Measurements from ENCODE around the gene UBE2L3.
"Not testable (repeated sequence)": the region's sequence is repeated elsewhere in the genome, so short reads cannot be mapped to it uniquely, and the experiment has no call there.

UBE2L3 gene

GRCh38 chr22:21567456-21568346, at the start of gene UBE2L3:
Gene UBE2L3, plus strand, starts transcription at chr22:21567714. Its CDS starts 31 bp downstream, at chr22:21567745.
- Histone ChIP-seq H3K79me2 (ENCODE audit: insufficient read depth, low read length) (peaks cover 55% of the 10 kb centered on the region), H3K9ac (ENCODE audit: low read depth, low read length) (peak within 1 kb of the TSS; percentile 95), H4K20me1 (ENCODE audit: insufficient read depth, low read length) (peaks cover 47% of the 10 kb centered on the region), H3K36me3 (ENCODE audit: insufficient read depth, low read length) (peaks cover 28% of the 10 kb centered on the region), H3K27ac (ENCODE audit: low read length) (peak within 1 kb of the TSS; percentile 92), H3K4me1 (ENCODE audit: insufficient read depth, low read length) (peaks cover 40% of the 10 kb centered on the region), H3K27me3 (ENCODE audit: insufficient read depth, low read length, poor library complexity) (no peaks in the 10 kb centered on the region), H2AFZ (ENCODE audit: low read depth, low read length) (peak within 1 kb of the TSS; percentile 72), H3K4me2 (ENCODE audit: insufficient read depth, low read length) (peak within 1 kb of the TSS; percentile 91), H3K4me3 (ENCODE audit: low read depth in 1 of 2, low read length in 2 of 2) (peak within 1 kb of the TSS; percentile 89 to 97), H3K9me3 (ENCODE audit: insufficient read depth, low read length, severe bottlenecking) (no peaks in the 10 kb centered on the region)
- DNase-seq = peak; percentile 89
- ATAC-seq (ENCODE audit: insufficient read depth, low read depth) = peak; percentile 77
- TF ChIP-seq, protein P1, sequence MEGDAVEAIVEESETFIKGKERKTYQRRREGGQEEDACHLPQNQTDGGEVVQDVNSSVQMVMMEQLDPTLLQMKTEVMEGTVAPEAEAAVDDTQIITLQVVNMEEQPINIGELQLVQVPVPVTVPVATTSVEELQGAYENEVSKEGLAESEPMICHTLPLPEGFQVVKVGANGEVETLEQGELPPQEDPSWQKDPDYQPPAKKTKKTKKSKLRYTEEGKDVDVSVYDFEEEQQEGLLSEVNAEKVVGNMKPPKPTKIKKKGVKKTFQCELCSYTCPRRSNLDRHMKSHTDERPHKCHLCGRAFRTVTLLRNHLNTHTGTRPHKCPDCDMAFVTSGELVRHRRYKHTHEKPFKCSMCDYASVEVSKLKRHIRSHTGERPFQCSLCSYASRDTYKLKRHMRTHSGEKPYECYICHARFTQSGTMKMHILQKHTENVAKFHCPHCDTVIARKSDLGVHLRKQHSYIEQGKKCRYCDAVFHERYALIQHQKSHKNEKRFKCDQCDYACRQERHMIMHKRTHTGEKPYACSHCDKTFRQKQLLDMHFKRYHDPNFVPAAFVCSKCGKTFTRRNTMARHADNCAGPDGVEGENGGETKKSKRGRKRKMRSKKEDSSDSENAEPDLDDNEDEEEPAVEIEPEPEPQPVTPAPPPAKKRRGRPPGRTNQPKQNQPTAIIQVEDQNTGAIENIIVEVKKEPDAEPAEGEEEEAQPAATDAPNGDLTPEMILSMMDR (IDR thresholded peaks at IDR 0.05; ENCODE audit: borderline replicate concordance, extremely low read depth, low read length, poor library complexity, severe bottlenecking) = no peak
- TF ChIP-seq EZH2 (IDR thresholded peaks at IDR 0.05; ENCODE audit: borderline replicate concordance, low read depth, low read length, severe bottlenecking) = no peak

DNA sequence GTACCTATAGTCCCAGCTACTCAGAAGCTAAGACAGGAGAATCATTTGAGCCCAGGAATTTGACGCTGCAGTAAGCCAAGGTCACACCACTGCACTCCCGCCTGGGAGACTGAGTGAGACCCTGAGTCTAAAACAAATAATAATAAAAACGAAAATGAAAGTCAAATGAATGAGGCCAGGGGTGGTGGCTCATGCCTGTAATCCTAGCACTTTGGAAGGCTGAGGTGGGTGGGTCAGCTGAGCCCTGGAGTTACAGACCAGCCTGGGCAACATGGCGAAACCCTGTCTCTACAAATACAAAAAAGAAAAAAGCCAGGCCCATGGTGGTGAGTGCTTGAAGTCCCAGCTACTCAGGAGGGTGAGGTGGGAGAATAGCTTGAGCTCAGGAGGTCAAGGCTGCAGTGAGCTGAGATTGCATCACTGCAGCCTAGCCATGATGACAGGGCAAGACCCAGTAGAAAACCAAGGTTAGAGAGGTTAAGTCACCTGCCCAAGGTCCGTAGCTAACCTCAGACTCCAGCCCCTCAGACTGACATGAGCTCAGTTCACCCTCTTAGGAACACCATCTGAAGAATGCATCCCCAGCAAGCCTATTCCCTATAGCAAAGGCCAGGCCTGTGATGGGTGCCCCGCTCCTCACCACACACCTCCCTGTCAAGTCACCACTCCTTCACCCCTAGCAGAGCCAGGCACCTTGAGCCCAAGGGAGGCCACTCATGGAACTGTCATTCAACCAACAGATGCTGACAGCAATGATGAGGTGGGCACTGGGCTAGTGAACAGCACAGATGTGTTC, 40.6 kb upstream of the UBE2L3 start:
- H4K20me1 ChIP-seq (ENCODE audit: insufficient read depth, low read length); DNase-seq; H3K27ac ChIP-seq (ENCODE audit: low read length); H3K9me3 ChIP-seq (ENCODE audit: insufficient read depth, low read length, severe bottlenecking); H2AFZ ChIP-seq (ENCODE audit: low read depth, low read length); H3K36me3 ChIP-seq (ENCODE audit: insufficient read depth, low read length); H3K4me1 ChIP-seq (ENCODE audit: insufficient read depth, low read length); H3K79me2 ChIP-seq (ENCODE audit: insufficient read depth, low read length); H3K4me3 ChIP-seq (ENCODE audit: low read depth in 1 of 2, low read length in 2 of 2); H3K4me2 ChIP-seq (ENCODE audit: insufficient read depth, low read length); H3K9ac ChIP-seq (ENCODE audit: low read depth, low read length); H3K27me3 ChIP-seq (ENCODE audit: insufficient read depth, low read length, poor library complexity): not testable (repeated sequence)
- ATAC-seq (ENCODE audit: insufficient read depth, low read depth) = peak; percentile 50; the same call in 1 of the 3 replicates

- not testable (repeated sequence) for H3K4me2 ChIP-seq (ENCODE audit: insufficient read depth, low read length); DNase-seq
These were observed 36.0 kb upstream of the UBE2L3 start for GRCh38 chr22:21531525-21531924.

DNA sequence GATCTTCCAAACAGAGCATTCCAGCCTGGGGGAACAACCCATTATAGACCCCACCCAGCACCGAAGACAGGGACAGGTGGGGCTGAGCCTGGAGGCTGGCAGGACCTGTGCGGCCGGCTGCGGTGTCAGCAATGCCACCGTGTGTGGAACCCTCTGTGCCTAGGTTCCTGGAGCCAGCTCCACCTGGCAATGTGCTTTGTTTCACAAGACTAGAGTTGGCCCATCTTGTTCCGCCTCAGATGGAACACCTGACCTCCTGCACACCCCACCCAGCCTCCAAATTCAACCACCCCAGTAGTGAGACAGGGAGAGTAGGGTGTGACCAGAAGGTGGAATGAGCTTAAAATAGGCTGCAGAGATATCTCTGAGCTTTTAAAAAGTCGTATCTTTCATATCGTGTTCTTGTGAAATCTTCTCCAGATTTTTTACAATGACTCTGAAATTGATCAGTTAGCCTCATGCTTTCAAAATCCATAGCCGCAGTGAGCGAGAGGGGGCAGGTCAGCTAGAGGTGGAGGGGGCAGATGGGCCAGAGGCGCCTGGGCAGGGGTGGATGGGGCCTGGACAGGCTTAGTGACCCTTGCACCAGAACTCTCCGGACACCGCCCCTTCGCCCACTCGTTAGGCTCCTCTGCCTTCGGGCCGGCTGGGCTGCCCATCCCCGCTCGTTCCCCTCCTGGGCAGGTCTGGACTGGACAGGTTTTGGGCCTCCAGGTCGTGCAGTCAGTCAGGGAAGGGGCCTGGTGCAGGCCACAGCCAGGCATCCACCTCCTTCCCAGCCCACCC, 34.5 kb upstream of the UBE2L3 start:
- not testable (repeated sequence) for H3K4me1 ChIP-seq (ENCODE audit: insufficient read depth, low read length); ATAC-seq (ENCODE audit: insufficient read depth, low read depth); H3K4me2 ChIP-seq (ENCODE audit: insufficient read depth, low read length); DNase-seq; H3K9me3 ChIP-seq (ENCODE audit: insufficient read depth, low read length, severe bottlenecking); H3K79me2 ChIP-seq (ENCODE audit: insufficient read depth, low read length); H3K27ac ChIP-seq (ENCODE audit: low read length); H4K20me1 ChIP-seq (ENCODE audit: insufficient read depth, low read length); H3K27me3 ChIP-seq (ENCODE audit: insufficient read depth, low read length, poor library complexity); H3K4me3 ChIP-seq (ENCODE audit: low read depth in 1 of 2, low read length in 2 of 2); H2AFZ ChIP-seq (ENCODE audit: low read depth, low read length); H3K9ac ChIP-seq (ENCODE audit: low read depth, low read length); H3K36me3 ChIP-seq (ENCODE audit: insufficient read depth, low read length)

More at GRCh38 chr22:21531525-21531924, 36.0 kb upstream of the UBE2L3 start:
- not testable (repeated sequence) for H3K79me2 ChIP-seq (ENCODE audit: insufficient read depth, low read length); H3K4me3 ChIP-seq (ENCODE audit: low read depth in 1 of 2, low read length in 2 of 2); ATAC-seq (ENCODE audit: insufficient read depth, low read depth); H3K9ac ChIP-seq (ENCODE audit: low read depth, low read length); H3K4me1 ChIP-seq (ENCODE audit: insufficient read depth, low read length); H4K20me1 ChIP-seq (ENCODE audit: insufficient read depth, low read length); H2AFZ ChIP-seq (ENCODE audit: low read depth, low read length); H3K9me3 ChIP-seq (ENCODE audit: insufficient read depth, low read length, severe bottlenecking); H3K27ac ChIP-seq (ENCODE audit: low read length); H3K27me3 ChIP-seq (ENCODE audit: insufficient read depth, low read length, poor library complexity); H3K36me3 ChIP-seq (ENCODE audit: insufficient read depth, low read length)

GRCh38 chr22:21539862-21540261, 27.7 kb upstream of the UBE2L3 start:
- not testable (repeated sequence) for H3K4me2 ChIP-seq (ENCODE audit: insufficient read depth, low read length); H3K4me3 ChIP-seq (ENCODE audit: low read depth in 1 of 2, low read length in 2 of 2); H3K79me2 ChIP-seq (ENCODE audit: insufficient read depth, low read length); H4K20me1 ChIP-seq (ENCODE audit: insufficient read depth, low read length); H3K36me3 ChIP-seq (ENCODE audit: insufficient read depth, low read length); DNase-seq; H3K27ac ChIP-seq (ENCODE audit: low read length); H3K9ac ChIP-seq (ENCODE audit: low read depth, low read length); H3K4me1 ChIP-seq (ENCODE audit: insufficient read depth, low read length); H2AFZ ChIP-seq (ENCODE audit: low read depth, low read length); H3K27me3 ChIP-seq (ENCODE audit: insufficient read depth, low read length, poor library complexity); H3K9me3 ChIP-seq (ENCODE audit: insufficient read depth, low read length, severe bottlenecking); ATAC-seq (ENCODE audit: insufficient read depth, low read depth)

DNA sequence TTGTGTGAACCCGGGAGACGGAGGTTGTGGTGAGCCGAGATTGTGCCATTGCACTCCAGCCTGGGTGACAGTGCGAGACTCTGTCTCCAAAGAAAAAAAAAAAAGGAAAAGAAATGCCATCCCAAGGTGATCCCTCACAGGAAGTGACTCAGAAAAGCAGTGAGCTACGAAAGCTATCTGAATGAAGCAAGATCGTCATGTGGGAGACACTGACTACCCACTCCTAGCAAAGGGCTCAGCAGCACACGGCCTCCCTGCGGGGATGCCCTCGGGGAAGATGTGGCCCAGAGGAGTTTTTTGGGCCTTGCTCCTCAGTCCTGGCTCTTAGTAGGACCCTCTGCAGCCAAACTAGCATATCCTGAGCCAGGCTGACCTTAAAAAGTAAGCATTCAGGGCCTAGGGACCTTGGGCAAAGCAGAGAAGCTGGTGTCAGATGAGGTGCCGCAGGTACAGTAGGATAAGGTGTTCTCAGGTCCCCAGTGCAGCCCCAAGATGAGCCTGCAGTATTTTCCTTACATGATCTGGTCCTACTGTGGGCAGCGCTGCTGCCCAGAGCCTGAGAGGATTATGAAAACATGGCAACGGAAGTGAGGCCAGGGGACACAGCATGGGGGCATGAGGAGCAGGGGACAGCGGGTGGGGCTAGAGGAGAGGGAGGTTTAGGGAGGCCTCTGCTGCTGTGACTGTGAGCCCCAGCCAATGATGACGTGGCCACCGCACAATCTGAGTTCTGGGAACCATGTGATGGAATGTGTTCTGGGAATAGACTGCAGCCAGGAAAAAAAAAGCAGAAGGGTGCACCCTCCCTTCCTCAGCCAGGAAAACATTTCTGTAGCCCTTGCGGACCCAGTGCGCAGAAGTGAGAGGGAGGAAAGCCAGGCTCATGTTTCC, 22.8 kb upstream of the UBE2L3 start:
- H3K9ac ChIP-seq (ENCODE audit: low read depth, low read length); H2AFZ ChIP-seq (ENCODE audit: low read depth, low read length); H4K20me1 ChIP-seq (ENCODE audit: insufficient read depth, low read length); H3K4me2 ChIP-seq (ENCODE audit: insufficient read depth, low read length); H3K9me3 ChIP-seq (ENCODE audit: insufficient read depth, low read length, severe bottlenecking); H3K4me1 ChIP-seq (ENCODE audit: insufficient read depth, low read length); H3K36me3 ChIP-seq (ENCODE audit: insufficient read depth, low read length); H3K27me3 ChIP-seq (ENCODE audit: insufficient read depth, low read length, poor library complexity); H3K4me3 ChIP-seq (ENCODE audit: low read depth in 1 of 2, low read length in 2 of 2); DNase-seq; H3K79me2 ChIP-seq (ENCODE audit: insufficient read depth, low read length); ATAC-seq (ENCODE audit: insufficient read depth, low read depth); H3K27ac ChIP-seq (ENCODE audit: low read length): not testable (repeated sequence)
